H1 (cell line): ENCODE results near the gene LRBA. TPM values are rescaled to one million over a fixed set of nuclear protein-coding genes. Genes with fewer than 3 reads are reported as not detected.

ENCODE experiments used
- CTCF ChIA-PET: fragments of 300-600 bp; sonication (Branson Sonifier 250); formaldehyde crosslinking; loops from one replicate; lab custom pipeline; 2021; ENCODE audit not compliant: partially characterized antibody; lab: Charles Lee
- POLR2A ChIA-PET: fragments of 300-600 bp; sonication (Branson Sonifier 250); formaldehyde crosslinking; loops from one replicate; lab custom pipeline; 2021; ENCODE audit warnings: inconsistent platforms; ENCODE audit not compliant: partially characterized antibody; lab: Charles Lee
- DNase-seq, 2 experiments: peaks; one replicate each; pipeline versions ENCODE4 v3.0.0 to v3.0.0-alpha.2; 2010 to 2022; ENCODE audit warnings: low spot score in 2 of 2, low read depth in 1 of 2, mixed read lengths in 1 of 2
- FAIRE-seq: peaks from 2 replicates; lab custom pipeline; 2011; peaks lifted over from hg19 to GRCh38; lab: Jason Lieb, UNC
- H2AFZ ChIP-seq: 2 replicates; pipeline ENCODE4 v1.8.1; 2012; ENCODE audit warnings: low read length, inconsistent platforms
- H2AK5ac ChIP-seq: 2 replicates; pipeline ENCODE4 v1.6.1; 2013; ENCODE audit warnings: low read depth, low read length
- H2BK120ac ChIP-seq: replicated peaks from 2 replicates; pipeline ENCODE3; 2013; ENCODE audit warnings: low read depth, low read length, inconsistent platforms
- H2BK12ac ChIP-seq: 2 replicates; pipeline ENCODE4 v1.6.1; 2013; ENCODE audit warnings: low read depth, low read length
- H2BK15ac ChIP-seq: 2 replicates; pipeline ENCODE4 v1.6.1; 2013; ENCODE audit warnings: low read length
- H2BK20ac ChIP-seq: 2 replicates; pipeline ENCODE4 v1.6.1; 2013; ENCODE audit warnings: low read length
- H2BK5ac ChIP-seq: 2 replicates; pipeline ENCODE4 v1.6.1; 2013; ENCODE audit warnings: low read depth, low read length
- H3K14ac ChIP-seq: 2 replicates; pipeline ENCODE4 v1.6.1; 2013; ENCODE audit warnings: inconsistent platforms; ENCODE audit not compliant: insufficient read length
- H3K18ac ChIP-seq: 2 replicates; pipeline ENCODE4 v1.6.1; 2013; ENCODE audit warnings: low read length; ENCODE audit errors: extremely low read depth
- H3K23ac ChIP-seq: 2 replicates; pipeline ENCODE4 v1.6.1; 2013; ENCODE audit warnings: inconsistent platforms; ENCODE audit not compliant: insufficient read length
- H3K23me2 ChIP-seq: 2 replicates; pipeline ENCODE4 v1.6.1; 2013; ENCODE audit warnings: low read depth, low read length
- H3K27ac ChIP-seq: 2 replicates; pipeline ENCODE4 v1.6.1; 2011; ENCODE audit warnings: low read depth, low read length, inconsistent platforms
- H3K27me3 ChIP-seq, 4 experiments: replicated peaks in 1 of 4; 1 replicate in 1 of 4; 2 replicates in 3 of 4; pipeline versions ENCODE4 v1.6.1 to v1.8.1; 2011 to 2013; ENCODE audit warnings: low read length in 3 of 4, mild to moderate bottlenecking in 3 of 4, inconsistent platforms in 2 of 4, mixed read lengths in 2 of 4, moderate library complexity in 1 of 4; ENCODE audit not compliant: control insufficient read depth in 3 of 4, insufficient read depth in 3 of 4; ENCODE audit errors: extremely low read depth in 1 of 4
- H3K36me3 ChIP-seq, 4 experiments: 2 replicates each; pipeline versions ENCODE4 v1.6.1 to v1.8.1; 2011 to 2013; ENCODE audit warnings: mild to moderate bottlenecking in 4 of 4, low read length in 3 of 4, moderate library complexity in 2 of 4, control low read depth in 1 of 4, inconsistent platforms in 1 of 4; ENCODE audit not compliant: insufficient read depth in 4 of 4, control insufficient read depth in 2 of 4
- H3K4ac ChIP-seq: replicated peaks from 2 replicates; pipeline ENCODE3; 2013; ENCODE audit warnings: low read length, low read depth, mixed read lengths, inconsistent platforms; ENCODE audit not compliant: insufficient read length
- H3K4me1 ChIP-seq, 4 experiments: replicated peaks in 1 of 4; 1 replicate in 1 of 4; 2 replicates in 3 of 4; pipeline versions ENCODE4 v1.6.1 to v1.8.1; 2011 to 2013; ENCODE audit warnings: low read length in 3 of 4, inconsistent platforms in 2 of 4, mixed read lengths in 1 of 4; ENCODE audit not compliant: insufficient read depth in 4 of 4, control insufficient read depth in 3 of 4
- H3K4me2 ChIP-seq, 2 experiments: 2 replicates each; pipeline versions ENCODE4 v1.6.1 to v1.8.1; 2011 to 2013; ENCODE audit warnings: low read depth in 2 of 2, low read length in 2 of 2, control low read depth in 1 of 2, inconsistent platforms in 1 of 2, mild to moderate bottlenecking in 1 of 2; ENCODE audit not compliant: insufficient read depth in 1 of 2
- H3K4me3 ChIP-seq, 4 experiments: fragments of 200-600, 300-600 bp in 1 of 4; sonication (generic), shearing (Covaris generic), sonication (Bioruptor Twin) in 1 of 4; 2 replicates each; pipeline versions ENCODE4 v1.5.1 to v1.8.1; 2011 to 2016; ENCODE audit warnings: low read length in 4 of 4, low read depth in 3 of 4, control low read depth in 2 of 4, inconsistent platforms in 2 of 4, mild to moderate bottlenecking in 2 of 4, mixed read lengths in 1 of 4, moderate library complexity in 1 of 4; ENCODE audit not compliant: insufficient read depth in 2 of 4; ENCODE audit errors: extremely low read depth in 1 of 4
- H3K56ac ChIP-seq: replicated peaks from 2 replicates; pipeline ENCODE3; 2013; ENCODE audit warnings: low read depth, mild to moderate bottlenecking, mixed read lengths, low read length, inconsistent platforms; ENCODE audit not compliant: insufficient read length
- H3K79me1 ChIP-seq: 2 replicates; pipeline ENCODE4 v1.6.1; 2013; ENCODE audit warnings: low read depth, low read length, control low read depth
- H3K79me2 ChIP-seq, 2 experiments: 2 replicates each; pipeline versions ENCODE4 v1.6.1 to v1.8.1; 2012 to 2013; ENCODE audit warnings: low read length in 2 of 2, mild to moderate bottlenecking in 2 of 2, inconsistent platforms in 1 of 2; ENCODE audit not compliant: insufficient read depth in 2 of 2, control insufficient read depth in 1 of 2
- H3K9ac ChIP-seq, 4 experiments: replicated peaks in 1 of 4; 1 replicate in 1 of 4; 2 replicates in 3 of 4; pipeline versions ENCODE4 v1.6.1 to v1.8.1; 2011 to 2013; ENCODE audit warnings: low read depth in 3 of 4, low read length in 3 of 4, control low read depth in 2 of 4, mild to moderate bottlenecking in 2 of 4, moderate library complexity in 2 of 4, inconsistent platforms in 1 of 4; ENCODE audit errors: extremely low read depth in 1 of 4
- H3K9me3 ChIP-seq, 2 experiments: 2 replicates each; pipeline versions ENCODE4 v1.6.1 to v1.8.1; 2012 to 2013; ENCODE audit warnings: mild to moderate bottlenecking in 2 of 2, moderate library complexity in 2 of 2, control low read depth in 1 of 2, inconsistent platforms in 1 of 2, low read depth in 1 of 2, low read length in 1 of 2, mixed read lengths in 1 of 2; ENCODE audit not compliant: insufficient read depth in 2 of 2
- H4K20me1 ChIP-seq, 2 experiments: replicated peaks in 1 of 2; 2 replicates each; pipeline versions ENCODE3 to v1.8.1; 2011 to 2013; ENCODE audit warnings: inconsistent platforms in 2 of 2, low read length in 2 of 2, mild to moderate bottlenecking in 1 of 2; ENCODE audit not compliant: insufficient read depth in 2 of 2, control insufficient read depth in 1 of 2
- H4K5ac ChIP-seq: 2 replicates; pipeline ENCODE4 v1.6.1; 2013; ENCODE audit warnings: low read length, low read depth, mixed read lengths, inconsistent platforms; ENCODE audit not compliant: insufficient read length
- H4K8ac ChIP-seq: 2 replicates; pipeline ENCODE4 v1.8.0; 2013; ENCODE audit warnings: mild to moderate bottlenecking, moderate library complexity, low read length, inconsistent platforms; ENCODE audit not compliant: insufficient read depth; ENCODE audit errors: extremely low read depth
- H4K91ac ChIP-seq: replicated peaks from 2 replicates; pipeline ENCODE3; 2013; ENCODE audit warnings: low read length, mixed read lengths, inconsistent platforms; ENCODE audit not compliant: insufficient read length
- CBX8 ChIP-seq: fragments of 300-800, 300-1000 bp; sonication (generic); IDR thresholded peaks from 2 replicates; pipeline ENCODE4 v1.7.1; 2016; ENCODE audit warnings: low read depth, low read length, borderline replicate concordance
- CEBPB ChIP-seq: IDR thresholded peaks from 2 replicates; pipeline ENCODE4 v1.6.1; 2012; ENCODE audit warnings: low read depth, low read length
- CTBP2 ChIP-seq: IDR thresholded peaks from 2 replicates; pipeline ENCODE4 v1.7.0; 2011; ENCODE audit warnings: borderline replicate concordance, mild to moderate bottlenecking, moderate library complexity, mixed read lengths, low read length; ENCODE audit not compliant: insufficient read depth, insufficient read length
- EP300 ChIP-seq, 2 experiments: IDR thresholded peaks; 1 replicate in 1 of 2; 2 replicates in 1 of 2; pipeline ENCODE4 v1.6.1; 2011 to 2012; ENCODE audit warnings: low read depth in 2 of 2, low read length in 2 of 2, mild to moderate bottlenecking in 2 of 2, borderline replicate concordance in 1 of 2, inconsistent platforms in 1 of 2, moderate library complexity in 1 of 2
- GTF2F1 ChIP-seq: IDR thresholded peaks from 2 replicates; pipeline ENCODE4 v1.6.1; 2012; ENCODE audit warnings: low read depth, low read length, improper control_type of control experiment, borderline replicate concordance
- KDM1A ChIP-seq: fragments of 200-600, 300-600 bp; sonication (generic); IDR thresholded peaks from 2 replicates; pipeline ENCODE4 v1.7.1; 2016; ENCODE audit warnings: mild to moderate bottlenecking, low read length, borderline replicate concordance
- KDM5A ChIP-seq: fragments of 200-600 bp; IDR thresholded peaks from 2 replicates; pipeline ENCODE4 v1.7.1; 2012; ENCODE audit warnings: mild to moderate bottlenecking, low read length, inconsistent platforms, mixed read lengths
- NANOG ChIP-seq: IDR thresholded peaks from 2 replicates; pipeline ENCODE4 v1.6.1; 2011; ENCODE audit warnings: low read length, low read depth, mild to moderate bottlenecking, inconsistent platforms; ENCODE audit not compliant: insufficient read depth, poor library complexity, severe bottlenecking
- POLR2AphosphoS5 ChIP-seq: IDR thresholded peaks from 2 replicates; pipeline ENCODE4 v1.6.1; 2011; ENCODE audit warnings: low read depth, low read length
- SP1 ChIP-seq: IDR thresholded peaks from 2 replicates; pipeline ENCODE4 v1.6.1; 2011; ENCODE audit warnings: low read depth, low read length
- SRF ChIP-seq: IDR thresholded peaks from 2 replicates; pipeline ENCODE4 v1.6.1; 2011; ENCODE audit warnings: mild to moderate bottlenecking, low read depth, low read length, moderate library complexity
- TAF7 ChIP-seq: optimal IDR thresholded peaks from 2 replicates; pipeline ENCODE3; 2011; ENCODE audit warnings: low read depth, mild to moderate bottlenecking, inconsistent platforms, low read length, moderate library complexity, borderline replicate concordance
- USF2 ChIP-seq: IDR thresholded peaks from 2 replicates; pipeline ENCODE4 v1.6.1; 2011; ENCODE audit warnings: low read length, improper control_type of control experiment
- WGBS, 2 experiments: shearing (Covaris generic) in 1 of 2; methylation state at CpG; one replicate each; pipeline versions ENCODE4 v1.1.6 to v1.1.7; 2013 to 2015; ENCODE audit warnings: low lambda C conversion rate in 2 of 2, mixed read lengths in 2 of 2, inconsistent platforms in 1 of 2, low coverage in 1 of 2, missing lambda C conversion rate in 1 of 2; ENCODE audit not compliant: insufficient replicate concordance in 2 of 2, insufficient coverage in 1 of 2, insufficient read length in 1 of 2; ENCODE audit errors: extremely low coverage in 1 of 2, missing lambda C conversion rate in 1 of 2; 5-methylcytosine and 5-hydroxymethylcytosine counted together
- polyA plus RNA-seq, 7 experiments: library from polyadenylated mRNA; depleted of rRNA in 3 of 7; stranded (reverse) in 5 of 7; unstranded in 2 of 7; fragments of >200 nt in 5 of 7; fragments of 200-250 nt in 2 of 7; gene quantifications; 1 replicate in 5 of 7; 2 replicates in 1 of 7; 4 replicates in 1 of 7; pipeline versions ENCODE4 v1.2.1 to v1.2.3, GENCODE V29; 2011 to 2013; ENCODE audit warnings: missing spikeins in 2 of 7, mixed read lengths in 2 of 7
- total RNA-seq: library from RNA; stranded (reverse); fragmentation: NEBNext Ultra II Directional; extraction: Animal tissue kit (Norgen Biotek cat#: 25700); gene quantifications from 2 replicates; pipeline ENCODE4 v1.2.1, GENCODE V29; 2021

The LRBA gene
- total and polyA plus RNA-seq, 2 of the 8 experiments (the other 6 are each of a cell fraction or from before 2014, with no cell fraction given): 54.6 to 83.2 TPM

GRCh38 chr4:150286656-150287055 is 728.4 kb downstream of the LRBA start:
- CTCF ChIA-PET: no interaction called here
- TF ChIP-seq TAF7 (no peak), SP1 (no peak), GTF2F1 (no peak), CEBPB (no peak), SRF (no peak), CBX8 (no peak), KDM1A (no peak), USF2 (no peak), CTBP2 (no peak), KDM5A (no peak), POLR2AphosphoS5 (no peak), EP300 (IDR thresholded peaks at IDR 0.05; ENCODE audit: borderline replicate concordance in 1 of 2, low read depth in 2 of 2, low read length in 2 of 2) (no peak), NANOG (no peak)

More at GRCh38 chr4:150286656-150287055, 728.4 kb downstream of the LRBA start:
- Histone ChIP-seq H3K4ac (no peak overlapping the region), H2BK20ac (no peak overlapping the region), H3K23me2 (no peaks in the 10 kb centered on the region), H3K18ac (no peak overlapping the region), H3K9me3 (no peaks in the 10 kb centered on the region), H3K14ac (no peak overlapping the region), H2BK12ac (no peak overlapping the region), H4K8ac (no peak overlapping the region), H3K27ac (no peak overlapping the region), H3K79me2 (no peaks in the 10 kb centered on the region), H3K27me3 (no peaks in the 10 kb centered on the region), H3K23ac (no peak overlapping the region), H3K36me3 (peaks cover 0 to 5% (median 0%) of the 10 kb centered on the region in 4 experiments; a peak in 2 of 8 replicates), H3K79me1 (no peaks in the 10 kb centered on the region; the same call in 1 of the 2 replicates), H2AK5ac (no peak overlapping the region), H2BK15ac (no peak overlapping the region), H3K4me3 (no peak overlapping the region), H4K5ac (no peak overlapping the region), H2BK5ac (no peak overlapping the region), H4K20me1 (no peaks in the 10 kb centered on the region), H4K91ac (no peak overlapping the region), H3K9ac (no peak overlapping the region), H3K4me2 (no peak overlapping the region), H3K4me1 (no peaks in the 10 kb centered on the region), H3K56ac (no peak overlapping the region), H2AFZ (no peak overlapping the region), H2BK120ac (no peak overlapping the region)
- POLR2A ChIA-PET: no interaction called here
- DNase-seq (no peak), FAIRE-seq (no peak)
- WGBS, 2 experiments: 82% methylated on average over 6 of the region's 6 CpGs; no CpG with 5 or more reads in 1 of the 2 experiments
